ENCODE measurements around the gene EIPR1. TPM values are rescaled to one million over a fixed set of nuclear protein-coding genes. Genes with fewer than 3 reads are reported as not detected.

Gene EIPR1
- total RNA-seq, 1 experiment from 2014 or later, result 27.8 TPM

DNA sequence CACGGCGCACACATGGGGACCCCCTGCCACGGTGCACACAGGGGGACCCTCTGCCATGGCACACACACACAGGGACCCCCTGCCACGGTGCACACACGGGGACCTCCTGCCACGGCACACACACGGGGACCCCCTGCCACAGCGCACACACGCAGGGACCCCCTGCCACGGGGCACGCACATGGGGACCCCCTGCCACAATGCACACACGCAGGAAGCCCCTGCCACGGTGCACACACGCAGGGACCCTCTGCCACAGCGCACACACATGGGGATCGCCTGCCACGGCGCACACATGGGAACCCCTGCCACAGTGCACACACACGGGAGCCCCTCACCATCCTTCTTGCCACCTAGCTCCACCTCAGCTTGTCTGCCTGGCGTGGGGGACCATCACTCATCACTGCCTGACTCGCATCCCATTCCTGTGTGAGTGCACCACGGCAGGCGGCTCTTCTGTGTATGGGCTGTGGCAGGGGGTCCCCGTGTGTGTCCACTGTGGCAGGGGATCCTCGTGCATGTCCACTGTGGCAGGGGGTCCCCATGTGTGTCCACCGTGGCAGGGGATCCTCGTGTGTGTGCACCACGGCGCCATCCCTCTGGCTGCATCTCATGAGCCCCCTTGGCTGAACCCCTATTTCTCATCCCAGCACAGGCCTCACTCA lies 206.7 kb downstream of the EIPR1 start:
- no CpG with 5 or more reads among the region's 29 CpGs for WGBS (ENCODE audit: extremely low coverage, insufficient read length, low lambda C conversion rate)
- DNase-seq, result no peak
- no peaks in the 10 kb centered on the region for H3K79me2 ChIP-seq (ENCODE audit: insufficient read depth, low read length)
- H3K23ac ChIP-seq (ENCODE audit: insufficient read length, low read depth, low read length), result no peak overlapping the region
- no peaks in the 10 kb centered on the region for H3K9me3 ChIP-seq (ENCODE audit: control insufficient read depth, low read depth, low read length)
- H3K79me1 ChIP-seq (ENCODE audit: insufficient read depth, low read depth, low read length, poor library complexity, severe bottlenecking), result no peaks in the 10 kb centered on the region
- peaks cover 3% of the 10 kb centered on the region for H3K23me2 ChIP-seq (ENCODE audit: insufficient read length, low read depth, low read length, poor library complexity, severe bottlenecking)
- no peaks in the 10 kb centered on the region; the same call in 1 of the 2 replicates for H3K4me1 ChIP-seq (ENCODE audit: insufficient read depth, low read length)
- no peak overlapping the region for H3K9ac ChIP-seq (ENCODE audit: extremely low read depth, insufficient read length, low read length)
- H3K9me3 Mint-ChIP-seq, result peaks cover 0 to 4% of the 10 kb centered on the region in 2 experiments; a peak in 2 of 5 replicates
- H3K4ac ChIP-seq (ENCODE audit: low read depth, low read length), result no peak overlapping the region
- H2BK20ac ChIP-seq (ENCODE audit: low read depth, low read length, poor library complexity, severe bottlenecking), result no peak overlapping the region
- peaks cover 16 to 18% of the 10 kb centered on the region in 2 experiments for H3K4me1 Mint-ChIP-seq
- H3K27ac Mint-ChIP-seq, result peak overlapping the region in 2 of 3 experiments; percentile 40 to 56; a peak in 2 of 7 replicates
- no peak overlapping the region for H2BK12ac ChIP-seq (ENCODE audit: insufficient read length, low read depth, low read length)
- H4K20me1 ChIP-seq (ENCODE audit: control insufficient read depth, insufficient read depth, insufficient read length), result no peaks in the 10 kb centered on the region
- no peak overlapping the region for H4K8ac ChIP-seq (replicated peaks; ENCODE audit: insufficient read length, low read depth, low read length)
- H3K18ac ChIP-seq (ENCODE audit: insufficient read length, low read depth, low read length), result no peak overlapping the region
- no peak overlapping the region for H4K91ac ChIP-seq (ENCODE audit: insufficient read length, low read depth, low read length)
- no peak overlapping the region for H3K56ac ChIP-seq (ENCODE audit: insufficient read length, low read depth, low read length)
- peaks cover 0 to 18% (median 10%) of the 10 kb centered on the region in 3 experiments; a peak in 6 of 7 replicates for H3K36me3 Mint-ChIP-seq (ENCODE audit: insufficient read depth in 1 of 3, low read depth in 3 of 3)
- no peak overlapping the region for H2BK5ac ChIP-seq (ENCODE audit: insufficient read length, low read length)
- no peak overlapping the region for H2AK5ac ChIP-seq (ENCODE audit: insufficient read length, low read length)
- H3K4me2 ChIP-seq (ENCODE audit: insufficient read depth, insufficient read length, low read length), result no peak overlapping the region
- no peaks in the 10 kb centered on the region for H3K27me3 ChIP-seq (ENCODE audit: insufficient read depth, low read length)
- H3K14ac ChIP-seq (ENCODE audit: insufficient read depth, low read length), result peak overlapping the region; percentile 12; the same call in 1 of the 2 replicates
- no peak overlapping the region for H2AFZ ChIP-seq (ENCODE audit: low read length)
- no peak overlapping the region for H3T11ph ChIP-seq (ENCODE audit: low read length)
- no peak overlapping the region for H4K5ac ChIP-seq (ENCODE audit: insufficient read length, low read depth, low read length)
- H3K27ac ChIP-seq (ENCODE audit: insufficient read length, low read depth, low read length), result no peak overlapping the region
- TF ChIP-seq, protein P1, sequence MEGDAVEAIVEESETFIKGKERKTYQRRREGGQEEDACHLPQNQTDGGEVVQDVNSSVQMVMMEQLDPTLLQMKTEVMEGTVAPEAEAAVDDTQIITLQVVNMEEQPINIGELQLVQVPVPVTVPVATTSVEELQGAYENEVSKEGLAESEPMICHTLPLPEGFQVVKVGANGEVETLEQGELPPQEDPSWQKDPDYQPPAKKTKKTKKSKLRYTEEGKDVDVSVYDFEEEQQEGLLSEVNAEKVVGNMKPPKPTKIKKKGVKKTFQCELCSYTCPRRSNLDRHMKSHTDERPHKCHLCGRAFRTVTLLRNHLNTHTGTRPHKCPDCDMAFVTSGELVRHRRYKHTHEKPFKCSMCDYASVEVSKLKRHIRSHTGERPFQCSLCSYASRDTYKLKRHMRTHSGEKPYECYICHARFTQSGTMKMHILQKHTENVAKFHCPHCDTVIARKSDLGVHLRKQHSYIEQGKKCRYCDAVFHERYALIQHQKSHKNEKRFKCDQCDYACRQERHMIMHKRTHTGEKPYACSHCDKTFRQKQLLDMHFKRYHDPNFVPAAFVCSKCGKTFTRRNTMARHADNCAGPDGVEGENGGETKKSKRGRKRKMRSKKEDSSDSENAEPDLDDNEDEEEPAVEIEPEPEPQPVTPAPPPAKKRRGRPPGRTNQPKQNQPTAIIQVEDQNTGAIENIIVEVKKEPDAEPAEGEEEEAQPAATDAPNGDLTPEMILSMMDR (conservative IDR thresholded peaks at IDR 0.05), result no peak
- no peak overlapping the region for H3K4me3 Mint-ChIP-seq
- no peak overlapping the region for H2BK120ac ChIP-seq (ENCODE audit: low read depth, low read length, poor library complexity, severe bottlenecking)
- no peaks in the 10 kb centered on the region; the same call in 1 of the 2 replicates for H3K27me3 Mint-ChIP-seq (ENCODE audit: low read depth)
- H2BK15ac ChIP-seq (ENCODE audit: low read depth, low read length), result no peak overlapping the region
